Stimulated activated naive CD8-positive, alpha-beta T cell treated with anti-CD3 and anti-CD28 coated beads, Interleukin-15, amount 100 ng/mL, for 72 hours (primary cell): ENCODE measurements around the gene GRAMD1A.
"Not testable (repeated sequence)": the region's sequence is repeated elsewhere in the genome, so short reads cannot be mapped to it uniquely, and the experiment has no call there.

Experiments used
- ATAC-seq: fragments of 150-1000 bp; cut with Tn5 transposase; 2 replicates; pipeline ENCODE4 v1.10.0; 2021; ENCODE audit warnings: mild to moderate bottlenecking, moderate library complexity
- DNase-seq, 2 donors: peaks; one replicate each; pipeline ENCODE4 v3.0.0; 2021 to 2022
- H3K27ac Mint-ChIP-seq, 2 donors: one replicate each; pipeline ENCODE4 v1.8.0; 2022; ENCODE audit warnings: mild to moderate bottlenecking in 2 of 2, mixed read lengths in 2 of 2, moderate library complexity in 2 of 2
- H3K27me3 Mint-ChIP-seq: one replicate; pipeline ENCODE4 v1.8.0; 2022; ENCODE audit warnings: mixed read lengths
- H3K4me1 Mint-ChIP-seq: one replicate; pipeline ENCODE4 v1.8.0; 2022; ENCODE audit warnings: mild to moderate bottlenecking, mixed read lengths
- H3K4me3 Mint-ChIP-seq, 2 donors: one replicate each; pipeline ENCODE4 v1.8.0; 2022; ENCODE audit warnings: mild to moderate bottlenecking in 2 of 2, mixed read lengths in 2 of 2, moderate library complexity in 1 of 2
- H3K9me3 Mint-ChIP-seq, 2 donors: one replicate each; pipeline ENCODE4 v1.8.0; 2022; ENCODE audit warnings: mixed read lengths in 2 of 2

The GRAMD1A gene

DNA sequence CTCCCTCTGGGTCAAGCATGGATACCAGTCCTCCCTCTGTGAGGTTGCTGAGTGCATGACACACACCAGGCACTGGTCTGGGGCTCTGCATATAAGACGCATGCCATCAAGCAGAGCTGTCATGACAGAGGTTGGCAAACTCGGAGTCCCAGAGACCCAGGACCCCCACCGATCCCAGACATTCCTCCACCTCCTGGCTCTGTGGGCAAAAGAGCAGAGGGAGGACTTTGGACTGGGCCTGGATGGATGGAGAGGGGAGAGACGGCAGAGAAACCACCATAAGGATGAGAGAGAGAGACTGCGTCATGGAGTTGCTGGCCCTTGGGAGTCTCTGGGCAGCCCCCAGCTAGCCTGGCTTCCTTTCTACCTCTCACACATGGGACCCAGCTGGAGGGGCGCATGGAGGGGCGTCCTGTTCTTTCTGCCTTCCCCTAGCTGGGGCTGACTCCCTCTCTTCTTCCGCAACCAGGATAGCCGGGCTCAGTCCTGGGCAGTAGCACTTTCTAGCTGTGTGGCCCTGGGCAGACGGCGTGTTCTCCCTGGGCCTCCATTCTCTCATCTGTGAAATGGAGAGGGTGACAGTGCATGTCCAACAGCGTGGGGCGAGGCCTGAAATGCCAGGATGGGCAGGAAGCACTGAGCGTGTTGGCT is 43.0 kb downstream of the GRAMD1A start:
- Mint-ChIP-seq H3K27me3 (peaks cover 26% of the 10 kb centered on the region), H3K4me1 (peaks cover 61% of the 10 kb centered on the region), H3K4me3 (no peak overlapping the region), H3K9me3 (no peaks in the 10 kb centered on the region), H3K27ac (no peak overlapping the region)
- DNase-seq (no peak), ATAC-seq (no peak)

GRCh38 chr19:35043906-35044305 is 43.8 kb downstream of the GRAMD1A start:
- Mint-ChIP-seq H3K4me1 (peaks cover 59% of the 10 kb centered on the region), H3K27me3 (peaks cover 26% of the 10 kb centered on the region), H3K4me3 (no peak overlapping the region), H3K27ac (peak overlapping the region in 1 of 2 donors; percentile 81), H3K9me3 (no peaks in the 10 kb centered on the region)
- DNase-seq: no peak
- ATAC-seq: no peak

- H3K27ac Mint-ChIP-seq: peak overlapping the region in 1 of 2 donors; percentile 81
- peak overlapping the region in 1 of 2 donors; percentile 40 for H3K4me3 Mint-ChIP-seq
- ATAC-seq (no peak), DNase-seq (peak in 1 of 2 donors; percentile 52)
- peaks cover 26% of the 10 kb centered on the region for H3K27me3 Mint-ChIP-seq
- peaks cover 55% of the 10 kb centered on the region for H3K4me1 Mint-ChIP-seq
- no peaks in the 10 kb centered on the region for H3K9me3 Mint-ChIP-seq
Observed at GRCh38 chr19:35044317-35045117, 44.4 kb downstream of the GRAMD1A start.

- peak; percentile 91 for ATAC-seq
- DNase-seq: peak in 1 of 2 donors; percentile 63
- H3K4me1 Mint-ChIP-seq: peaks cover 45% of the 10 kb centered on the region
- H3K27me3 Mint-ChIP-seq: peaks cover 16% of the 10 kb centered on the region
- peak overlapping the region in 1 of 2 donors; percentile 85 for H3K27ac Mint-ChIP-seq
- H3K9me3 Mint-ChIP-seq: no peaks in the 10 kb centered on the region
- H3K4me3 Mint-ChIP-seq: no peak overlapping the region
Observed at GRCh38 chr19:35045667-35046300, 45.7 kb downstream of the GRAMD1A start.

DNA sequence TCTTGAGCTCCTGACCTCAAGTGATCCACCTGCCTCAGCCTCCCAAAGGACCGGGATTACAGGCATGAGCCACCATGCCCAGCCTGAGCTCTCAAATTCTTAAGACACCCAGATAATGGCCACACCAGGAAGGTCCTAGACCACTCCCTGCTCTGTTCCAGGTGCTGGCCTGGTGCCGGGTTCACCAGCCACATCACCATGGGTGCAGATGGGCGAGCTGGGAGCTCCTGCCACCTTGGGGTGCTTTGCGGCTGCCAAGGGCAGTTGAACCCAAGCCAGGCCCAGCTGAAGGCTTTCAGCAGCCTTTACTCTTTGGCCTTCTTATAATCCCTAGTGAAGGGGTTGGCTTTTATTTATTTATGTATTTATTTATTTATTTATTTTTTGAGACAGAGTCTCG is 46.3 kb downstream of the GRAMD1A start:
- no peak for ATAC-seq
- H3K27ac Mint-ChIP-seq: no peak overlapping the region
- DNase-seq: no peak
- peaks cover 39% of the 10 kb centered on the region for H3K4me1 Mint-ChIP-seq
- H3K27me3 Mint-ChIP-seq: peaks cover 15% of the 10 kb centered on the region
- no peaks in the 10 kb centered on the region for H3K9me3 Mint-ChIP-seq
- H3K4me3 Mint-ChIP-seq: no peak overlapping the region

GRCh38 chr19:35048911-35049411 is 48.8 kb downstream of the GRAMD1A start:
- Mint-ChIP-seq H3K4me1 (peaks cover 28% of the 10 kb centered on the region), H3K27ac (no peak overlapping the region), H3K9me3 (no peaks in the 10 kb centered on the region), H3K4me3 (no peak overlapping the region), H3K27me3 (peaks cover 7% of the 10 kb centered on the region)
- DNase-seq (no peak), ATAC-seq (no peak)

GRCh38 chr19:35049456-35049855 is 49.3 kb downstream of the GRAMD1A start:
- Mint-ChIP-seq H3K27ac (no peak overlapping the region), H3K4me3 (no peak overlapping the region), H3K27me3 (peaks cover 2% of the 10 kb centered on the region), H3K9me3 (no peaks in the 10 kb centered on the region), H3K4me1 (peaks cover 23% of the 10 kb centered on the region)
- ATAC-seq (no peak), DNase-seq (no peak)

DNA sequence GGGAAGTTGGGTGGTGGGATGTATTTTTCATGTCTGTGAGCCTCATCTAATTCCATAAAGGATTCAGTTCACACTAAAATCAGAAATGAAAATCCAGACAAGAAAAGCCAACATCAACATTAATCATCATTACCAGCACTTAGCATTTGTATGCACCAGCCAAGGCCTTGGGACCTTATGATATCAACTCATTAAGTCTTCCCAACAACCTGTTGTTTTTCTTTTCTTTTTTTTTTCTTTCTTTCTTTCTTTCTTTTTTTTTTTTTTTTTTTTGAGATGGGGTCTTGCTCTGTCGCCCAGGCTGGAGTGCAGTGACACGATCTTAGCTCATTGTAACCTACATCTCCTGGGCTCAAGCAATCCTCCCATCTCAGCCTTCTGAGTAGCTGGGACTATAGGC is 50.5 kb downstream of the GRAMD1A start:
- peaks cover 12% of the 10 kb centered on the region for H3K4me1 Mint-ChIP-seq
- H3K27ac Mint-ChIP-seq, H3K4me3 Mint-ChIP-seq: not testable (repeated sequence)

GRCh38 chr19:35051268-35051667 is 51.1 kb downstream of the GRAMD1A start:
- not testable (repeated sequence) for H3K4me3 Mint-ChIP-seq, H3K9me3 Mint-ChIP-seq, ATAC-seq, H3K27me3 Mint-ChIP-seq, DNase-seq, H3K4me1 Mint-ChIP-seq
- peak overlapping the region in 1 of 2 donors; percentile 34 for H3K27ac Mint-ChIP-seq

More for the DNA sequence above, 50.5 kb downstream of the GRAMD1A start:
- DNase-seq, H3K9me3 Mint-ChIP-seq, ATAC-seq, H3K27me3 Mint-ChIP-seq: not testable (repeated sequence)

DNA sequence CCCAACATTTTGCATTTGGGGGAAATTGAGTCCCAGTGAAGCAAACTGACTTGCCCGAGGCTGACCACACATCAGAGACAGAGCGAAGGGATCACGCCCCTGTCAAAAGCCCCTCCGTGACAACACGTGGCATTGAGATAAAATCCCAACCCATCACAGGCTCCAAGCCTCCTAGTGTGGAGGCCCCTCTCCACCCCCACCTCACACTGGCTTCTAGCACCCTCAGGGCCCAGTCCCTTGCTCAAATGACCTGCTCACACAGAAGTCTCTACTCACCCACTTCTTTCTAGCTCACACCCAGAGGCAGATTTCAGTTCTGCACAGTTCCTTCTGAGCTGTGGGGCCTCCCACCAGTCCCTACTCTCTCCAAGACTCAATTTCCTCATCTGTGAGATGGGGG is 51.7 kb downstream of the GRAMD1A start:
- ATAC-seq (no peak), DNase-seq (no peak)
- no peaks in the 10 kb centered on the region for H3K9me3 Mint-ChIP-seq
- no peak overlapping the region for H3K27ac Mint-ChIP-seq
- H3K4me3 Mint-ChIP-seq: no peak overlapping the region
- peaks cover 7% of the 10 kb centered on the region for H3K4me1 Mint-ChIP-seq
- no peaks in the 10 kb centered on the region for H3K27me3 Mint-ChIP-seq

- Mint-ChIP-seq H3K9me3 (no peaks in the 10 kb centered on the region), H3K4me3 (no peak overlapping the region), H3K27me3 (no peaks in the 10 kb centered on the region), H3K4me1 (no peaks in the 10 kb centered on the region), H3K27ac (no peak overlapping the region)
- no peak for DNase-seq
- ATAC-seq: no peak
Observed at GRCh38 chr19:35052599-35053190, 52.6 kb downstream of the GRAMD1A start.

DNA sequence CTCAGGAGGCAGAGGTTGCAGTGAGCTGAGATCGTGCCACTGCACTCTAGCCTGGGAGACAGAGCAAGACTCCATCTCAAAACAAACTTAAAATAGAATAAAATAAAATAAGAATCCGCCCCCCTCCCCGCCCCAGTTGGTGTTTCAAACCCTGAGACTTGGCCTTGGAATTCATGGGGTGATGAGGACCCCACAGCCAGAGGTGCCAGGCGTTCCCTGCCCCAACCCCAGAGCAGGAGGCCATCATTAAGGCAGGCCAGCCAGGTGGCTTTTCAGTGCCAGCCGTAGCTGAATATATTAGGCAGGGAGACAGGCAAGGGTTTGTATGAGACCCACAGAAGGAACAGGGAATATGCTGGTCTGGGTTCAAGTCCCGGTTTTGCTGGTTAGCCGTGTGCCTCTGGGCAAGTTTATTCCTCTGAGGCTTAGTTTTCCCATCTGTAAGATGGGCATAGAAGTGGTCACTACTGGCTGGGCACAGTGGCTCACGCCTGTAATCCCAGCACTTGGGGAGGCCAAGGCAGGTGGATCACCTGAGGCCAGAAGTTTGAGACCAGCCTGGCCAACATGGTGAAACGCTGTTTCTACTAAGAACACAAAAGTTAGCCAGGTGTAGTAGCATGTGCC is 53.7 kb downstream of the GRAMD1A start:
- no peak overlapping the region for H3K4me3 Mint-ChIP-seq
- H3K27ac Mint-ChIP-seq: no peak overlapping the region
- DNase-seq (no peak), ATAC-seq (no peak)
- no peaks in the 10 kb centered on the region for H3K4me1 Mint-ChIP-seq
- no peaks in the 10 kb centered on the region for H3K9me3 Mint-ChIP-seq
- H3K27me3 Mint-ChIP-seq: no peaks in the 10 kb centered on the region

DNA sequence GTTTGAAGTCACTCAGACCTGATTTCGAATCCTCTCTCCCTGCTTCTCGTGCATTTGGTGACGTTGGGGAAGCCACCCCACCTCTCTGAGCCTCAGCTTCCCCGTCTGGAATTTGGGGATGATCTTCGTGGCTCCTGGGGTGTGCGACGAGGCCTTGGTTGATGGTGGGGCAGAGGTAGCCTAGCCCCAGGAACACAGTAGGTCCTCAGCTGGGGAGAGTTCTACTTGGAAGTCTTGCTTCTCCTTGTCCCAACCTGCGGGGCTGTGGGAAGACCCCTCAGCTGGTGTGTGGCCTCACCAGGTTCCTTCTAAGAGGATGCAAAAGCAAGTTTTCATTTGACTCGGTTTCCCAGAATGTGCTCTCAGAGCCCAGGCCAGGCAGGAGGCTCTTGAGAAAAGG is 54.5 kb downstream of the GRAMD1A start:
- DNase-seq (no peak), ATAC-seq (no peak)
- no peaks in the 10 kb centered on the region for H3K4me1 Mint-ChIP-seq
- no peak overlapping the region for H3K27ac Mint-ChIP-seq
- no peaks in the 10 kb centered on the region for H3K27me3 Mint-ChIP-seq
- no peaks in the 10 kb centered on the region for H3K9me3 Mint-ChIP-seq
- no peak overlapping the region for H3K4me3 Mint-ChIP-seq

GRCh38 chr19:35055715-35056179 is 55.6 kb downstream of the GRAMD1A start:
- DNase-seq (no peak), ATAC-seq (peak; percentile 67)
- no peak overlapping the region for H3K4me3 Mint-ChIP-seq
- no peaks in the 10 kb centered on the region for H3K27me3 Mint-ChIP-seq
- H3K9me3 Mint-ChIP-seq: no peaks in the 10 kb centered on the region
- H3K27ac Mint-ChIP-seq: no peak overlapping the region
- no peaks in the 10 kb centered on the region for H3K4me1 Mint-ChIP-seq

DNA sequence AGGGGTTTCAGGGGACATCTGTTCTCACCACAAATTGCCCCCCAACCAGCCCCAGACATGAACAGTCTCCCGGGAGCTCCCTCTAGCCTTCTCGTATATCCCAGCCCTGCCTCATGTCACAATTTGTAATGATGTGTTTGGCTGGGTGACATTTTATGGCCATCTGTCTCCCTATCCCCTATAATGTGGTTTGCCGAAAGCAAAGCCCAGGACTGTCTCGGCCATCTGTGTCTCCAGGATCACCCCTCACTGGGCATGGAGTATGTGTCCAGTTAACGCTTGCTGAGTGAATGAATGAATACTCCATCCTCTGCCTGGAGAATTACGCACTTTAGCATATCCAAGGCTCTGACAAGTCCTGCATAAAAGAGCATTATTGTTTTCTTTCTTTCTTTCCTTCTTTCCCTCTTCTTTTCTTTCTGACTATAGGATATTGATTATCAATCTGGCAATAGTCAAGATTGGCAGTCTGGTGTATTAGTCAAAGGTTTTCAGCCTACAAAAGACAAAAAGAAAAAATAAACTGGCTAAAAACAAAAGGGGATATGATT is 56.5 kb downstream of the GRAMD1A start:
- Mint-ChIP-seq H3K4me3 (no peak overlapping the region), H3K27me3 (no peaks in the 10 kb centered on the region), H3K9me3 (no peaks in the 10 kb centered on the region), H3K4me1 (no peaks in the 10 kb centered on the region), H3K27ac (no peak overlapping the region)
- DNase-seq (no peak), ATAC-seq (no peak)
